HEK293 (cell line): ENCODE results near the gene SEPTIN3.

ENCODE experiments used
- CTCF ChIA-PET: fragments of 350-600 bp; formaldehyde crosslinking; extraction: SDS; loops from one replicate; lab custom pipeline; 2021; ENCODE audit warnings: antibody characterized with exemption; lab: Yijun Ruan, JAX
- POLR2A ChIA-PET: fragments of 300-600 bp; formaldehyde crosslinking; extraction: SDS; loops from one replicate; lab custom pipeline; 2020; ENCODE audit warnings: antibody characterized with exemption, inconsistent platforms; lab: Yijun Ruan, JAX
- H3K27ac ChIP-seq: fragments of 200-500 bp; sonication (Bioruptor generic); 2 replicates; pipeline ENCODE4 v1.5.1; 2014; ENCODE audit warnings: low read depth, low read length, control low read depth, inconsistent platforms; ENCODE audit errors: extremely low read depth
- H3K36me3 ChIP-seq, 2 experiments: fragments of 200-500 bp in 1 of 2; sonication (Bioruptor generic) in 1 of 2; 1 replicate in 1 of 2; 2 replicates in 1 of 2; pipeline ENCODE4 v1.5.1; 2014 to 2017; ENCODE audit warnings: inconsistent platforms in 2 of 2, low read length in 2 of 2; ENCODE audit not compliant: control insufficient read depth in 2 of 2, insufficient read depth in 1 of 2
- H3K4me1 ChIP-seq: fragments of 200-500 bp; sonication (Bioruptor generic); 2 replicates; pipeline ENCODE4 v1.5.1; 2014; ENCODE audit warnings: mild to moderate bottlenecking, low read length, inconsistent platforms; ENCODE audit not compliant: control insufficient read depth, insufficient read depth
- H3K4me3 ChIP-seq: 2 replicates; pipeline ENCODE4 v1.5.1; 2011; ENCODE audit warnings: low read depth, mild to moderate bottlenecking, control low read depth, low read length, moderate library complexity
- H3K9me3 ChIP-seq: fragments of 200-500 bp; sonication (Bioruptor generic); 2 replicates; pipeline ENCODE4 v1.5.1; 2014; ENCODE audit warnings: low read depth, low read length, inconsistent platforms; ENCODE audit not compliant: control insufficient read depth, insufficient read depth
- GLI2 ChIP-seq: fragments of 450-650 bp; formaldehyde crosslinking; IDR thresholded peaks from 2 replicates; pipeline ENCODE4; 2017; ENCODE audit warnings: missing biosample characterization, missing genetic modification characterization, low read depth, borderline replicate concordance
- GLI4 ChIP-seq: fragments of 450-650 bp; formaldehyde crosslinking; IDR thresholded peaks from 2 replicates; pipeline ENCODE4 v1.5.1; 2016; ENCODE audit warnings: missing biosample characterization, missing genetic modification characterization
- KLF7 ChIP-seq: fragments of 450-650 bp; formaldehyde crosslinking; IDR thresholded peaks from 2 replicates; pipeline ENCODE4 v1.5.1; 2016; ENCODE audit warnings: missing biosample characterization, missing genetic modification characterization, borderline replicate concordance
- KLF8 ChIP-seq: fragments of 450-650 bp; formaldehyde crosslinking; IDR thresholded peaks from 2 replicates; pipeline ENCODE4 v1.5.1; 2016; ENCODE audit warnings: missing biosample characterization, missing genetic modification characterization
- REST ChIP-seq: fragments of 450-650 bp; formaldehyde crosslinking; IDR thresholded peaks from 2 replicates; pipeline ENCODE4 v1.5.1; 2016; ENCODE audit warnings: missing biosample characterization, missing genetic modification characterization
- ZBTB48 ChIP-seq: fragments of 450-650 bp; formaldehyde crosslinking; IDR thresholded peaks from 2 replicates; pipeline ENCODE4 v1.5.1; 2016; ENCODE audit warnings: missing biosample characterization, missing genetic modification characterization
- ZNF132 ChIP-seq: fragments of 450-650 bp; formaldehyde crosslinking; IDR thresholded peaks from 2 replicates; pipeline ENCODE4 v1.5.1; 2017; ENCODE audit warnings: missing biosample characterization, missing genetic modification characterization, borderline replicate concordance
- ZNF214 ChIP-seq: fragments of 450-650 bp; formaldehyde crosslinking; IDR thresholded peaks from 2 replicates; pipeline ENCODE4 v1.5.1; 2017; ENCODE audit warnings: missing biosample characterization, mild to moderate bottlenecking, missing genetic modification characterization, borderline replicate concordance
- ZNF292 ChIP-seq: fragments of 450-650 bp; formaldehyde crosslinking; IDR thresholded peaks from 2 replicates; pipeline ENCODE4 v1.5.1; 2016; ENCODE audit warnings: low read depth, missing biosample characterization, missing genetic modification characterization, borderline replicate concordance
- ZNF350 ChIP-seq: fragments of 450-650 bp; formaldehyde crosslinking; IDR thresholded peaks from 2 replicates; pipeline ENCODE4 v1.5.0; 2017; ENCODE audit warnings: missing biosample characterization, mild to moderate bottlenecking, missing genetic modification characterization
- ZNF518A ChIP-seq: fragments of 450-650 bp; formaldehyde crosslinking; conservative IDR thresholded peaks from 2 replicates; pipeline ENCODE4 v1.5.1; 2016; ENCODE audit warnings: low read depth, missing biosample characterization, missing genetic modification characterization
- ZNF529 ChIP-seq: fragments of 450-650 bp; formaldehyde crosslinking; IDR thresholded peaks from 2 replicates; pipeline ENCODE4 v1.5.1; 2017; ENCODE audit warnings: missing genetic modification characterization, missing biosample characterization; ENCODE audit not compliant: insufficient replicate concordance
- ZNF624 ChIP-seq: fragments of 450-650 bp; formaldehyde crosslinking; IDR thresholded peaks from 2 replicates; pipeline ENCODE4 v1.5.1; 2017; ENCODE audit warnings: missing biosample characterization, missing genetic modification characterization
- ZNF626 ChIP-seq: fragments of 450-650 bp; sonication (Bioruptor Pico); formaldehyde crosslinking; IDR thresholded peaks from 2 replicates; pipeline ENCODE4 v1.5.1; 2018; ENCODE audit warnings: missing biosample characterization, missing genetic modification characterization, inconsistent platforms
- ZNF76 ChIP-seq: fragments of 450-650 bp; formaldehyde crosslinking; IDR thresholded peaks from 2 replicates; pipeline ENCODE4; 2016; ENCODE audit warnings: low read depth, missing biosample characterization, missing genetic modification characterization, borderline replicate concordance
- TF ChIP-seq, protein P1 (sequence below): fragments of 450-650 bp; formaldehyde crosslinking; IDR thresholded peaks from 2 replicates; pipeline ENCODE4 v1.5.1; 2017; ENCODE audit warnings: missing biosample characterization, mild to moderate bottlenecking, missing genetic modification characterization, moderate library complexity
- TF ChIP-seq, protein P2 (sequence below): fragments of 450-650 bp; formaldehyde crosslinking; IDR thresholded peaks from 2 replicates; pipeline ENCODE4 v1.5.1; 2016; ENCODE audit warnings: missing biosample characterization, missing genetic modification characterization
- TF ChIP-seq, protein P3 (sequence below): fragments of 450-650 bp; formaldehyde crosslinking; IDR thresholded peaks from 2 replicates; pipeline ENCODE4 v1.5.1; 2016; ENCODE audit warnings: missing biosample characterization, missing genetic modification characterization, low read depth

SEPTIN3 gene

DNA sequence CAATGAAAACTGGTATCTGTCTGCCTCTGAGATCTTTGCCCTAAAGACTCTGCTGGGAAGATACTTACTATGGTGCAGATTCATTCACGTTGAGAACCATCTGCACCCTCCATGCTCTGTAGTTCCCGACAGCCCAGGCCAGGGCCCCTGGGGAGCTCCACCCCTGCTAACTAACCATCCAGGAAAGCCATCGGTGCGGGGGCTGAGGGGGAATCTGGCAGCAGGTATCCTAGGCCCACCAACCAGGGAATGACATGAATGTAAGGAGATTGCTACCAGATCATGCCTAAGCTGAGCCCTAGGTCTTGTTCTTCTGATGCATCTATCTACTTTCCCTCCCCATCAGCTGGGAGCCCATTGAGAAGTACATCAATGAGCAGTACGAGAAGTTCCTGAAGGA is 18.0 kb downstream of the SEPTIN3 start:
- Histone ChIP-seq H3K9me3 (no peaks in the 10 kb centered on the region), H3K4me1 (no peaks in the 10 kb centered on the region), H3K27ac (no peak overlapping the region), H3K36me3 (peaks cover 0 to 8% of the 10 kb centered on the region in 2 experiments; a peak in 1 of 3 replicates), H3K4me3 (no peak overlapping the region)
- ChIA-PET CTCF (interaction anchor here (0.6 to 0.7 kb wide), 2 partner anchors 8 to 21 kb away, joined by 3 to 5 read pairs; no protein-coding TSS in a partner anchor), POLR2A (interaction anchor here (0.6 to 1.5 kb wide), 2 partner anchors 52 to 92 kb away, joined by 3 to 5 read pairs; partner anchors contain the start of gene SMDT1)
- TF ChIP-seq ZNF624 (no peak), ZBTB48 (tag by site-specific recombination) (no peak), ZNF626 (no peak), ZNF292 (tag by site-specific recombination) (no peak), GLI4 (tag by site-specific recombination) (no peak), ZNF518A (tag by site-specific recombination) (no peak), ZNF76 (tag by site-specific recombination) (no peak), KLF8 (no peak), ZNF350 (tag by site-specific recombination) (no peak), ZNF529 (tag by site-specific recombination) (no peak), REST (tag by site-specific recombination) (no peak), KLF7 (no peak), ZNF214 (tag by site-specific recombination) (no peak), GLI2 (tag by site-specific recombination) (no peak), ZNF132 (tag by site-specific recombination) (no peak)
- TF ChIP-seq, protein P1, sequence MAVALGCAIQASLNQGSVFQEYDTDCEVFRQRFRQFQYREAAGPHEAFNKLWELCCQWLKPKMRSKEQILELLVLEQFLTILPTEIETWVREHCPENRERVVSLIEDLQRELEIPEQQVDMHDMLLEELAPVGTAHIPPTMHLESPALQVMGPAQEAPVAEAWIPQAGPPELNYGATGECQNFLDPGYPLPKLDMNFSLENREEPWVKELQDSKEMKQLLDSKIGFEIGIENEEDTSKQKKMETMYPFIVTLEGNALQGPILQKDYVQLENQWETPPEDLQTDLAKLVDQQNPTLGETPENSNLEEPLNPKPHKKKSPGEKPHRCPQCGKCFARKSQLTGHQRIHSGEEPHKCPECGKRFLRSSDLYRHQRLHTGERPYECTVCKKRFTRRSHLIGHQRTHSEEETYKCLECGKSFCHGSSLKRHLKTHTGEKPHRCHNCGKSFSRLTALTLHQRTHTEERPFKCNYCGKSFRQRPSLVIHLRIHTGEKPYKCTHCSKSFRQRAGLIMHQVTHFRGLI: no peak
- TF ChIP-seq, protein P2, sequence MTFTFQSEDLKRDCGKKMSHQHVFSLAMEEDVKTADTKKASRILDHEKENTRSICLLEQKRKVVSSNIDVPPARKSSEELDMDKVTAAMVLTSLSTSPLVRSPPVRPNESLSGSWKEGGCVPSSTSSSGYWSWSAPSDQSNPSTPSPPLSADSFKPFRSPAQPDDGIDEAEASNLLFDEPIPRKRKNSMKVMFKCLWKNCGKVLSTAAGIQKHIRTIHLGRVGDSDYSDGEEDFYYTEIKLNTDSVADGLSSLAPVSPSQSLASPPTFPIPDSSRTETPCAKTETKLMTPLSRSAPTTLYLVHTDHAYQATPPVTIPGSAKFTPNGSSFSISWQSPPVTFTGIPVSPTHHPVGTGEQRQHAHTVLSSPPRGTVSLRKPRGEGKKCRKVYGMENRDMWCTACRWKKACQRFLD (tag by site-specific recombination): no peak
- TF ChIP-seq, protein P3, sequence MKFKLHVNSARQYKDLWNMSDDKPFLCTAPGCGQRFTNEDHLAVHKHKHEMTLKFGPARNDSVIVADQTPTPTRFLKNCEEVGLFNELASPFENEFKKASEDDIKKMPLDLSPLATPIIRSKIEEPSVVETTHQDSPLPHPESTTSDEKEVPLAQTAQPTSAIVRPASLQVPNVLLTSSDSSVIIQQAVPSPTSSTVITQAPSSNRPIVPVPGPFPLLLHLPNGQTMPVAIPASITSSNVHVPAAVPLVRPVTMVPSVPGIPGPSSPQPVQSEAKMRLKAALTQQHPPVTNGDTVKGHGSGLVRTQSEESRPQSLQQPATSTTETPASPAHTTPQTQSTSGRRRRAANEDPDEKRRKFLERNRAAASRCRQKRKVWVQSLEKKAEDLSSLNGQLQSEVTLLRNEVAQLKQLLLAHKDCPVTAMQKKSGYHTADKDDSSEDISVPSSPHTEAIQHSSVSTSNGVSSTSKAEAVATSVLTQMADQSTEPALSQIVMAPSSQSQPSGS (tag by site-specific recombination): no peak
